Tongue (tissue), 2 donors: Measurements from ENCODE around the gene FBXO31. TPM values are rescaled to one million over a fixed set of nuclear protein-coding genes. Genes with fewer than 3 reads are reported as not detected.
A peak's percentile ranks its signal among the peaks of the same experiment; 100 is the strongest.
"Not testable (repeated sequence)": the region's sequence is repeated elsewhere in the genome, so short reads cannot be mapped to it uniquely, and the experiment has no call there.

ENCODE experiments used
- DNase-seq: peaks from one replicate; pipeline ENCODE4 v3.0.0-alpha.2; 2015
- total RNA-seq: library from RNA; depleted of rRNA; stranded (reverse); fragments of >200 nt; gene quantifications from one replicate; pipeline ENCODE4 v1.2.3, GENCODE V29; 2014

FBXO31 gene
- total RNA-seq, 1 donor from 2014 or later, result 58.2 TPM

DNA sequence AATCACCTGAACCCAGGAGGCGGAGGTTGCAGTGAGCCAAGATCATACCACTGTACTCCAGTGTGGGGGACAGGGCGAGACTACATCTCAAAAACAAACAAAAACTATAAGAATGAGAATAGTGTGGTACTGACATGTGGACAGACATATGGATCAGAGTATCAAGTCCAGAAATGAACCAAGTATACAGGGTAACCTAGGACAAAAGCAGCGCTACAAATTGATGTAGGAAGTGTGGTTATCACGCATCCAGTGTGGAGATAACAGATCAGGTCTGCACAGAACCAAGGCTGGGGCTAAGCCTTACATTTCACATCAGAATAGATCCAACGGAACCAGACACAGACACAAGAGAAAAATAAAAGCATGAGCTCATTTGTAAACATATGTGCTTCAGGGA lies 43.4 kb downstream of the FBXO31 start:
- no peak for DNase-seq

DNA sequence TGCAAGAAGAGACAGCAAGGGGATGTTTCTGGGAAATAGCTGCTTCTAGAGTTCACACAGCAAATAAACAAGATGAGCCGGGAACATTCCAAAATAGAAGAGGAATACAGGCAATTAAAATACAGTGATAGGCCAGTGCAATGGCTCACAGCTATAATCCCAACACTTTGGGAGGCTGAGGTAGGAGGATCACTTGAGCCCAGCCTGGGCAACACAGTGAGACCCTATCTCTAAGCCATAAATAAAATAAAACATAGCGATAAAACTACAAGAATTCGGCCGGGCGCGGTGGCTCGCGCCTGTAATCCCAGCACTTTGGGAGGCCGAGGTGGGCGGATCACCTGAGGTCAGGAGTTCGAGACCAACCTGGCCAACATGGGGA lies 43.9 kb downstream of the FBXO31 start:
- DNase-seq, result not testable (repeated sequence)

DNA sequence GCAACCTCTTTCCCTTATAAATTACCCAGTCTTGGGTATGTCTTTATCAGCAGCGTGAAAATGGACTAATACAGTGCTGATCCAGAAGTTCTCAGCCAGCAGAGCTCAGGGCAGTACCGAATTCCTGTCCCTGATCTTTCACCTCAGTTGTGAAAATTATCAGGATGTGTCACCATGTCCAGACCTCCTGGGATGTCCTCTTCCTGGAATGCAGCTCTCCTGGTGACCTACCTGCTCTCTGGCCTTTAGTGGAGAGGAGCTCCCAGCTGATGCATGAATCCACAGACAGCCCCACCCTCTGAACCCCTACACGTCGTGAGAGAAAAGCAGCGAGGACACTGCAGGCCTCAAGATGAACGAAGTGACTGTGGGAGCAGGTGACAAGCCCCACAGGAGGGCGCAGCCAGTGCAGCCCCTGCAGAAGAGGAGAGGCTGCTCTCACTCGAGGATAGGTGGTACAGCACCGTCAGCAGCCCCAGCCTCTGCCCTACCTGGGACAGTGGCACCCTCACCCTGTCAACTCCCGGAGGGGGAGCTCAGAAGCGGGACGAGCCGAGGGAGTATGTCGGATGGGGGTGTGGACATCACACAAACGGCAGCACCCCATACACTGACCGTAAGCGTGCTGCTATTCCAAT lies 44.4 kb downstream of the FBXO31 start:
- DNase-seq, result no peak

DNA sequence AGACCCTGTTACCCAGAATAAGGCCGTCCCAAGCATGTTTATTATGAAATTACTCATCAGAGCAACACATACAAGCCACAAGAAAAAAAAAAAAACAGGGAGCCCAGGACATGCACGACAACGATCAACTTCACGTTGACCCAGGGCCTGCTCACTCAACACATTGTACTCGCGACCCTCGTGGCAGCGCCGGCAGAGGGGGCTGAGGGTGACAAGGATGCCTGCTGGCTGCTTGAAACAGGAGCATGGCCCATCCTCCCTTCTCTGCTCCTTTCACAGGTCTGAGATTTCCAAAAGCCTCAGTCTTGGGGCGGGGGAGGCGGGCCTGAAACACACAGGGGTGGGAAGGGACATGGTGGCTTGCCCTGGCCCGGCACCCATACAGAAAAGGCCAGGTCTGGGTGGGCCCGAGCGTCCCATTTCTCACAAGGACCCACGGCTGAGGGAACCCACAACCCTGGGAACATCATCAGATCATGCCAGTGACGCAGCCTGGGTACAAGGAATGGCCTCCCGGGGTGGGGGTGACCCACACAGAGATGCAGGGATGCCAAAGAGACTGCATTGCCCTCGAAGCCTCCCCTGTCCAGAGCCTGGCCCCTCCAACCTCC lies 45.3 kb downstream of the FBXO31 start:
- DNase-seq, result no peak

DNA sequence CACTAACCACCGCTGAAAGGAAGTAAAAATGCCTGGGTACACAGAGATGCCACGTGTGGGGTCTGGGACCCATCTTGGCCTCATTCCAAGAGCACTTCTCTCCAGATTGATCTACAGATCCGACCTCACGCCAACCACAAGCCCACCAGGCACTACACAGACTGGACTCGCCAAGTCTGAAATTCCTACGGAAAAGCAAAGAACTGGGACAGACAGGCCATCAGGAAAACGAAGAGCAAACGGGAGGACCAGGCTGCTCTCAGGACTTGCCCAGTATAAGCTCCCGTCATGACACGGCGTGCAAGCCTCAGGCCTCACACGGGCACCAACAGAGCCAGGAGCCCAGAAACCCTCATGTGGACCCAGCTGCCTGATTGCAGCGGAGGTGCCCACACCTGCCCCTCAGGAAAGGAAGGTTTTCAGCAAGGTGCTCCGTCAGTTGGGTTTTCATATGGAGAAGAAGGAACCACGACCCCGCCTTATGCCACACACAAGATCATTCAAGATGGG lies 46.3 kb downstream of the FBXO31 start:
- no peak for DNase-seq

DNA sequence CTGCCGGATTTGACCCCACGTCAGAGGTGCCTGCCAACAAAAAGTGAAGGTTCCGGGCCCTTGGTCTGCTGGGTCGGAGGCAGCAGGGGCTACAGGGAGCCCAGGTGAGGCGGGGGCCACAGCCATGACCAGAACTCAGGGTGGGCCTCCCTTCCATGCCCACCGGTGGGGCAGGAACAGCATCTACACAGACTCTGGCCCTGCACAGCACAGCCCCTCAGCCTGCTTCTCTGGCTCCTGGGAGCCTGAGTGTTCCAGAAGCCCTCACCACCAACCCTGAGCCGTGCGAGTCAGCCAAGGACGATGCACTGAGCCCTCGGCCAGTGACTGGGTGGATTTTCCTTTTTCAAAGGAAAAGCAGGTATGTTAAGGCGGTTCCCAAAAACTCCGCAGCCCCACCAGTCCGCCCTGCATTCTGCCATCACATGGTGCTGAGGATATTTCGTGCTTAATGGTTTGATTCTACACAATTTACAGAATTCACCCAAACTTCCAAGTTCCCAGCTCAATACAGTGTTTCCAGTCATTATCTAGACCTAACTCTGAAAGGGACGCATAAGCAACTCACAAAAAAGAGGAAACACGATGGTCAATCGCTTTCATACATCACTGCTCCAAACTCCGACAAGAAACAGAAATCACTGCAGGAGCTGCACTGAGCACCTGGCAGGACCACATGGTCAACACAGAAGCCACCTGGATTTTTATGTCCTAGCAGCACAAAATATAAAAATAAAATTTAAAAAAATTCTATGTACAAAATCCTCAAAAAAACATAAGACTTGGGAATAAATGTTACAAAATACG lies 46.9 kb downstream of the FBXO31 start:
- DNase-seq, result no peak

DNA sequence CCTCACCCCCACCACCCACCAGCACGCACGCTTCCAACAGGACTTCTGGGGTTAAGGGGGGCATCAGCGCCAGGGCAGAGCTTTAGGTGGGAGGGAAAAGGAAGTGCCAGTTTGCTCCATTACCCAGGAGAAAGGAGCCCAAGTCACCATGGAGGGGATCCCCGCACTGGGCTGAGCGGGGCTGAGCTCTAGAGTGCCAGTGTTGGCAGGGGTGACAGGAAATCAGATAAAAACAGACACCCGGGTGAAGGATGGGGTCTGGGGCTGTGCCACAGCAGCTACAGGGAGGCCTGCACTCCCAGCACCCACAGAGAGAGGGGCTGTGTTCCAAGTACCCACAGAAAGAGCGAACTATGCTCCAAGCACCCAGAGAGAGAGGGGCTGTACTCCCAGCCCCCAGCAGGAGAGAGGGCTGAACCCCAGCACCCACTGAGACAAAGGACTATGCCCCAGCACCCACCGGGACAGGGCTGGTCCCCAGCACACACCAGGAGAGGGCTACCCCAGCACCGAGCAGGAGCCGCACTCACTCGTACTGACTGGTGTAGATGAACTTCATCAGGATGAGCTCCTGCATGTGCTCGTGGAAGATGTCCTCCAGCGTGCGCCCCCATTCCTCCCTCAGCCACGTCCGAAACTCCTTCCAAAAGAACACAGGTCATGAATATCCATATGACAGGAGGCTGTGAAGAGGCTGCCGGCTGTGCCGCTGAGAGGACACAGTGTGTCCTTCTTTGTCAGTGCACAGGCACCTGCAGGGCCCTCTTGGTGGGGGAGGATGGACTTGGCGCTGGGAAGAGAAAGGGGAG lies 47.7 kb downstream of the FBXO31 start:
- DNase-seq, result no peak

DNA sequence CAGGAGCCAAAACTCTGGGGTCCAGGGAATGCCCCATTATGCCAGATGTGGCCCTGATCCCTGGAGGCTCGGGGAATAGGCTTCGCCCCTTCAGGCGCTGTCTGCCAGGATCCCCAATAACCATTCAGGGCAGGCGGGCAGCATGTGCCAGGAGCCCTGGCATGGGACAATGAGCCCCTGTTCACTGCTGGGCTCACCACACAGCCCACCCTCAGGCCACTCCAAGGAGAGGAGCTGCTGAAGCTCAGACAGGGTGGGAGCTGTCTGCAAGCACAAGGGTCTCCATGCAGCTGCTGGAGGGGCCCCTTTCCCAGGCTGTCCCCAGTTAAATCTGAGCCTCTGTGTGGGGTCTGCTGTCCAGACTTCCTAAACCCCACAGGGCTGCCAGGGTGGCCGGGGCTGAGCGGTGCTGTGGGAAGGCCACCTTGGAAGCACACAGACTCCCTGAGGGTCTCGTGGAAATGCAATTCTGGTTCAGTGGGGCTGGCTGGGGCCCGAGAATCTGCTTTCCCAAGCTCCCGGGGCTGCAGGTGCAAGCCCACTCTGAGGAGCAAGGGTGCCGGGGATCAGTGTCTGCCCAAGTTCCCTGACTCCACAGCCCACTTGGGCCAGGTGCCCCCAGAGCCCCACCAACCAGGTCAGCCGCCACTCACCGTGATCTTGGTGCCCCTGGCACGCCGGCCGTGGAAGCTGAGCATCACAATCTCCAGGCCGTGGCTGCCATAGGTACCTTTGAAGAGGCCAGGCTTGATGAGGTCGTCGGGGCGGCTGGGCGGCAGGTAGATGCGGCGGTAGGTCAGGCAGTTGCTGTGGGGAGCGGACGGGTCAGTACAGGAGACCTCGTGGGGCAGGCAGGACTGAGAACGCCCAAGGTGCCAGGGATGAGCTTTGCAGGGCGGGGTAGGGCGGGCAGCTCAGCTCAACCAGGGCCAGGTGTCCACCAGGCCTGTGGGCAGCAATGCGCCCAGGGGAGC lies 48.6 kb downstream of the FBXO31 start:
- no peak for DNase-seq

DNA sequence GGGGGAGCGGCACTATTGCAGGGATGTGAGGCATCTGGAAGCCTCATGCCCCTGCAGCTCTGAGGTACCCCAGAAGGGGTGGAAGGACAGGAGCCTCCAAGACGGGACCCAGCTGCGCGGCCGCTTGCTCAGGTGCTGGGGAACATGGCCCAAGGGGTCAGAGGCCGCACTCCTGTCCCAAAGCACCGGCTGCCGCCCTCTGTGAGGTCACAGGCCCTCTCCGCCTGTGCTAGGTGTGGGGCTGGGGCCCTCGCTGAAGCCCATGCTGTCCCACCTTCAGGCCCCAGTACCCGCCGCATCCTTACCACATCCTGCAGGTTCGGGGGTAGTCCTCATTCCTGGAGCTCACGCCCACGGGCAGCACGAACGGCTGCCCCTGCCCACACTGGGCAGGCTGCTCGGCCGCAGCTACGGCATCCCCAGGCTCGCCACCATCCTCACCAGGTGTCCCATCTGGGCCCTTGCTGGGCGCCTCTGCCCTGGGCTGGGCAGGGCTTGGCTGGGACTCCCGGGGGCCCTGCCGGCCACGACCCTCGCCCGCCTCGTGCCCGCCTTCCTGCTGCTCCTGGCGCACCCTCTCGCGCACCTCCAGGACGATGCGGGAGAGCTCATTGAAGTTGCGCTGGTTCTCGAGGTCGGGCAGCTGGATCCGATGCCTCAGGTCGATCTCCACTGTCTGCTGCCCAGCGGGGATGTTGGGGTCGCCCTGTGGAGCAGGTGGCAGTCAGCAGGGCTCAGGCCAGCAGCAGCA lies 49.8 kb downstream of the FBXO31 start:
- DNase-seq, result no peak

DNA sequence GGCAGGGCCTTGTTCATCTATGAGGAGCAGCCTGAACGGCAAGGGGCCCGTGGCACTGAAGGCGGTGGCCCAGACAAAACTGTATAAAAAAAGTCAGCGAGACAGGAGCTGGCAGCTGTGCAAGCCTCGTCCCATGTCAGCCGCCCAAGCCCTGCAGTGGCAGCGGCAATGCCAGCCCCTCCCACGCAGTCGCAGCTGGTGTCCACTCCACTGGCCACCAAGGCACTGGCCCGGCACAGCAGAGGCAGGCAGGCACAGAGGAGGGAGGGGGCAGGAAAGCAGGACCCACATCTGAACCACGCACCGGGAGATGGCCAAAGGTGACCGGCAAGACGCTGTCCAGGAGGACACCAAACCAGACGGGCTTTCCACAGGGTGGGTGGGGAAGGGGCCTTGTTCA lies 50.5 kb downstream of the FBXO31 start:
- peak; percentile 48 for DNase-seq

DNA sequence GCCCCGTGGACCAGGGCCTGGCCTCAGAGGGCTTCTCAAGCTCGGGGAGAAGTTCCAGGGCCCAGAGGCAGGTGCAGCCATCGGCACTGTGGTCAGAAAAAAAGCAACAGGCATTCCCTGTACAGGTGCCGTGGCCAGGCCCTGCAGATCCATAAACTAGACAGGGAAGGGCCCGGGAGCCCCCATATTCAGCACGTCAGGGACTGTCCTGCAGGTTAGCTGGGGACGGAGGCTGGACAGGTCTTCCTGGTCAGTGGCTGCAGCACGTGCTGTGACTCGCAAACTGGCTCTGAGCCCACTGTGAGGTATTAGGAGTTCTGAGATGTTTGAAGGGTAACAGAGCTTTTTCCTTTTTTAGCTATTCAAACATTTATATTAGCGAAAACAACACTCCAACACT lies 51.4 kb downstream of the FBXO31 start:
- DNase-seq, result no peak

DNA sequence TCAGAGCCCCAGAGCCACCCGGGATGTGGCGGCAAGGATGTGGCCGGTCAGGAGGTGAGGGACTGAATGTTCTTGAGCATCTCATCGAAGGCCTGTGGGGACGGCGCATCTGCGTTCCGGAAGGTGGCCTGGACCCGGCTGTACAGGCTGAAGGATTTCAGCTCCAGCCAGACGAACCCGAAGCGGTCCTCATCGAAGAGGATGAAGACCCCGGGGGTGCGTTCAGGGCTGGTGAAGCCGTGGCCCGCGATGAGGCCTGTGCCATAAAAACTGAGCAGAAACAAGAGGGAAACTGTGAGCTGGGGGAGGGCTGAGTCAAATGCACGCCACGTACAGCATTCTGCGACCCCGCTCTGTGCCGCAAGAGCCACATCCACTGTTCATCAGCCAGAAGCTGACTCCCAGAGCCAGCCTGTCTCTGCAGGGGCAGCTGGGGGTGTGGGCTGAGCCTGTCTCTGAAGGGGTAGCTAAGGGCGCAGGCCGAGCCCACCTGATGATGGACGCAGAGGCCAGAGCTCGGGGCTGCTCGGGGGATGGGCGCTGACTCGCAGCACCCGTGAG lies 52.3 kb downstream of the FBXO31 start:
- no peak for DNase-seq

DNA sequence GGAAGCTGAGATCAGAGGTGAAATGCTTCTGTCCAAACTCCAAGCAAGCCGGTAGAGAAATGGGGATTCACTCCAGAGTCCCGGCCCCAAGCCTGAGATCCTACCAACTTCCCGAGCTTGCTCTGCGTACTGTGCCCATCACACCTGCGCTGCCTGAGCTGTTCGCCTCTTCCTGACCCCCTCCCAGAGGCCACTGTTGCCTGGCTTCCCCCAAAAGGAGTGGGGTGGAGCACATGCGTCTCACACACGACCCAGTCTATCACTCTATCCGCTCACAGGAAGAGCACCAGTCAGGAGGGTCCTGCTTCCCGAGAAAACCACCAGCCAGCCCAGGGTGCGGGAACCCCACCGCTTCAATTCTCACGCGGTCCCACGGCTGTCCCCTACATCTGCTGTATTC lies 52.9 kb downstream of the FBXO31 start:
- DNase-seq, result no peak

DNA sequence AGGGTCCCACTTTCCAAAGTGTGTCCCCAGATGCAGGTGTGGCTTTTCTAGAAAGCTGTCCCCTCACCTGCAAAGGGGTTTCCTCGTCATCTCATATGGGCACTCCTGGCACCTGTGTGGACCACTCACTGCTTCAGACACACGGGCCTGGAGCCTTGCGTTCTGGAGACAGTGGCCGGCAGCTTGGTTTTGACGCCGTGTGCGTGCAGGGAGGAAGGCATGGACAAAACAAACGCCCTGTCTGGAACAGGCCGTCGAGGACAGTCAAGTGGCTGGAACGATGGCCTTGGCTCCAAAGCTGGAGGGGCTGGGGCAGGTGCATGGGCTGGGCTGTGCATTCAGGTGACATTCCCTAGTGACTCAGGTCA lies 53.3 kb downstream of the FBXO31 start:
- DNase-seq, result no peak

DNA sequence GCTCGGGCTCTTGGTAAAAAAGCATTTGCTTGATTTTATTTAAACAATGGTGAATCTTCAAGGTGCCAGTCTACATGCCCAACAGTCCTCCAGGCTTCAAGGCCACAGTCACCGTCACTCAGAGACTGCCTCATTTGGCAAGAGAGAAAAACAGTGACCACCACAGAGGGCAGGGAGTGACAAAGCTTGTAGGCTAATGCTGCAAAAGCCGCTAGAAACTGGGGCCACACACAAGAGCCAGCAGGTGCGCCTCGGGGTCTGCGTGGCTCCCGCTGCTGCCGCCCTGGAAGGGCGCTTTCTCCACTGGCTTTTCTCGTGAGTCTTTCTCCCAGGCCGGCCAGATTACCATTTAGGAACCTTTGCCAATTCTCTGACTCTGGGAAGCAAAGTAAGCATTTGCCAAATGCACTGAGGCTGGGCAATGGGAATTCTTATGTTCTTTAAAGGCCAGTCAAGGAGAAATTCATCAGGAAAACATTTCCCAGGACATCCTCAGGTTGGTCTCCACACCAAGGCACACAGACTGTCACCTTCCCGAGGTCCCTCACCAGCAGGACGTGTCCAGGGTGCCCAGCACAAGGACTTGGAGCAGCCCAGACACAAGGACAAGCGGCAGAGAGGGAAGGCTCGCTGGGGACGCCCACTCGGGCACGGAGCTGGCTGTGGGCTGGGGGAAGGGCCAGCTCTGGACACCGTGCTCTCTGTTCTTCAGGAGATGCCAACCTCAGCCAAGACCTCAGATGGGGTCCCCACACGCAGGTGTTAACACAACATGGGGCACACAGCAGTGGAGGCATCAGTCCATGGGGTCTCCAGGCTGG lies 53.9 kb downstream of the FBXO31 start:
- no peak for DNase-seq

DNA sequence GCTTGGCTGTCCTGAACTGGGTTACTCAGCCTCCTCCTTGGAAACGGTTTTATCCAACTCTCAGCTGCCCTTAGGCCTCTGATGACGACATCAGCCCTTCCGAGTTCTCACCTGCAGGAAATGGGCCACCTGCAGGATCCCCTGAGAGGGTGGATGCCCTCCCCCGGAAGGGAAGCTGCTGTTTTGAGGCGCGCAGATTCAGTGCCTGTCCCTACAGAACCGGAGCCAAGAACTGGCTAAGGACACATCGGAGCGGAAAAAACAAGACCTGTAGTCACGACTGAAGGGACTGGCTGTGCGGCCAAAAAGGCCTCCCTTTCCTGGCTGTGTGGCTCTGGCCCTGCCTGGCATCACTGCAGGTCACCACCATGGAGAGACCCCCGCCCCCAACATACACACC lies 54.7 kb downstream of the FBXO31 start:
- DNase-seq, result no peak

DNA sequence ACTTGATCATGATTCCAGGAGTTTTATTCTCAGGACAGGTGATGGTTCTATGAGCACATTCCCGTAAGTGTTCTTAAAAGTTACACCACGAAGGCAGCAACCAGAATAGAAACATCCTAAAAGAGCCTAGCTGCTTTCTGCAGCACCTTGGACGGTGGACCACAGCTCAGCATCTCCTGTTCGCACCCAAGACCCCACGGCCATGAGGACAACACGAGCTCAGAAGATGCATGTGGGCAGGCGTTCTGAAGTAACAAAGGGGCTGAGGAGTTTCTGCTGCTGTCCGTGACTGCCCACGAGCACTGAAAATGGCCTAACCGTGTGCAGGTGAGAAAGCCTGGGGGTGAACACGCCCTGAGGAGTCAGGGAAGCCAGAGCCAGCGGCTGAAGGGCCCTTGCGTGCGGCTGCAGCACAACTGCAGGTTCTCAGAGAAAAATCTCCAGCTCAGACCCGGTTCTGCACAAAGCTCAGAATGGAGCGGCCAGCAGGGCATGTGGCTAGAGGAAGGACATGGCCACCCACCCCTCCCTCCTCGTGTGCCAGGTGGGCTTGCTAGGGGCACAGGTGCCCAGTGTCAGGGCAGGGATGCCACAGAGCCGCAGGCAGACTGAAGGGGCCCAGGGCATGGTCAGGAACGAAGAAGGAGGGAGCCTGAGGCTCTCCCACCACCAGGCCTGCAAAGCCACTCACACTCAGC lies 55.6 kb downstream of the FBXO31 start:
- no peak for DNase-seq

DNA sequence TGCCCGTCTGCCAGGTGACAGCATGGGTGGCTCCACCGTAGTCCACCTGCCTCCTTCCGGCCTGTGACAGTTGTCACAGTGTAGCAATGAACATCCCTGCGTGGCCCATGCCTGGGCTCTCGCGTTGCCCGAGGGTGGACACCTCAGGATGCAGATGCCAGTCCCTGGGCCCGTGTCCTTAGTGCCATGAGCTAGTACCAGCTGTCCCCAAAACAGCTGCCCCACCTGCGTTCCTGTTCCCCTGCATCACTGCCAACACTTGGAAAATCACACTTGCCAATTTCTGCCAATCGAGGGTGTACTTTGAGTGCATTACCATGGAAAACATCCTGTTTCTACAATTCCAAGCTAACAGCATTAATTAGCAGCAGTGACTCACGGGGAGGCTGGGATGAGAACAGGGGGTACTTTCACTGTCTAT lies 57.4 kb downstream of the FBXO31 start:
- DNase-seq, result no peak

DNA sequence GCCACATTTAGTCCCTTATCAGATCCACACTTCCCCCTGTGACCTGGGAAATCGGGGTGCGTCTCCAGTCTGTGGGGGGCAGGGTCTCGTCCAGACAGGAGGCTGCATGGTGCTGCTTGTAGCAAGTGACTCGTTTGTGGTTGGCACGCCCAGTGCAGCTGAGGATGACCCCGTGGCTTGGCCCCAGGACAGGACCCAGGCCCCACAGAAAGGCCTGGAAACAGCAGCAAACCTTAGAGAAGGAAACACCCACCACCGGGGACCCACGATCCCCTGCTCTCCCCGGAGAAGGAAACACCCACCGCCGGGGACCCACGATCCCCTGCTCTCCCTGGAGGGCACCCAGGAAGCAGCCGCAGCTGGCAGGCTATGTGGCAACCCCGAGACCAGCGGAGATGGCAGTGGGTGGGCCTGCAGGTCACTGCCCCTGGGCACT lies 58.1 kb downstream of the FBXO31 start:
- DNase-seq, result no peak
